22Rv1 (cell line): Measurements from ENCODE around the gene SLCO3A1.
A peak's percentile ranks its signal among the peaks of the same experiment; 100 is the strongest.

Experiments used
- H3K27ac ChIP-seq: fragments of 450-650 bp; 2 replicates; pipeline ENCODE4 v1.5.1; 2017
- CTCF ChIP-seq: fragments of 450-650 bp; IDR thresholded peaks from 2 replicates; pipeline ENCODE4 v1.5.1; 2017; ENCODE audit warnings: mild to moderate bottlenecking
- ZFX ChIP-seq: fragments of 450-650 bp; IDR thresholded peaks from 2 replicates; pipeline ENCODE4 v1.6.1; 2017; ENCODE audit warnings: antibody characterized with exemption, borderline replicate concordance

Gene SLCO3A1

GRCh38 chr15:92074646-92075045 is 221.1 kb downstream of the SLCO3A1 start:
- no peak overlapping the region for H3K27ac ChIP-seq

GRCh38 chr15:92075764-92076163 is 222.3 kb downstream of the SLCO3A1 start:
- TF ChIP-seq CTCF, result no peak
- no peak for TF ChIP-seq ZFX
- no peak overlapping the region for H3K27ac ChIP-seq

More at GRCh38 chr15:92074646-92075045, 221.1 kb downstream of the SLCO3A1 start:
- TF ChIP-seq CTCF (no peak), ZFX (no peak)

GRCh38 chr15:92076541-92076940 is 223.0 kb downstream of the SLCO3A1 start:
- H3K27ac ChIP-seq, result no peak overlapping the region
- no peak for TF ChIP-seq ZFX
- TF ChIP-seq CTCF, result no peak

- TF ChIP-seq ZFX (no peak), CTCF (peak; percentile 75)
Observed at GRCh38 chr15:92077353-92078085, 224.0 kb downstream of the SLCO3A1 start.

GRCh38 chr15:92078270-92078669 is 224.8 kb downstream of the SLCO3A1 start:
- H3K27ac ChIP-seq, result no peak overlapping the region
- TF ChIP-seq CTCF (no peak), ZFX (no peak)

More at GRCh38 chr15:92077353-92078085, 224.0 kb downstream of the SLCO3A1 start:
- H3K27ac ChIP-seq, result no peak overlapping the region

GRCh38 chr15:92079047-92079446 is 225.5 kb downstream of the SLCO3A1 start:
- peak; percentile 54 for TF ChIP-seq CTCF
- TF ChIP-seq ZFX, result no peak
- no peak overlapping the region for H3K27ac ChIP-seq

GRCh38 chr15:92079647-92080255 is 226.2 kb downstream of the SLCO3A1 start:
- H3K27ac ChIP-seq, result no peak overlapping the region
- no peak for TF ChIP-seq CTCF
- no peak for TF ChIP-seq ZFX
